ENCODE results near the gene TMEM62. TPM values are rescaled to one million over a fixed set of nuclear protein-coding genes. Genes with fewer than 3 reads are reported as not detected.

The TMEM62 gene
- total and polyA plus RNA-seq, 2 experiments from 2014 or later, result 6.5 to 11.2 TPM

GRCh38 chr15:43187544-43188155 is 54.3 kb downstream of the TMEM62 start:
- Histone ChIP-seq H2AFZ (no peak overlapping the region), H3K27me3 (replicated peaks; ENCODE audit: insufficient read depth) (no peaks in the 10 kb centered on the region), H3K4me3 (no peak overlapping the region), H4K20me1 (ENCODE audit: insufficient read depth) (no peaks in the 10 kb centered on the region), H3K4me1 (ENCODE audit: insufficient read depth) (peaks cover 6% of the 10 kb centered on the region; the same call in 1 of the 2 replicates), H3K4me2 (ENCODE audit: unreplicated experiment) (no peak overlapping the region), H3K36me3 (ENCODE audit: low read depth) (peaks cover 29% of the 10 kb centered on the region), H3K79me2 (ENCODE audit: insufficient read depth) (peaks cover 26% of the 10 kb centered on the region), H3K9me2 (ENCODE audit: insufficient read depth) (no peaks in the 10 kb centered on the region), H3K9me3 (ENCODE audit: low read depth) (no peaks in the 10 kb centered on the region), H3F3A (ENCODE audit: insufficient read depth) (peaks cover 17% of the 10 kb centered on the region), H3K27ac (no peak overlapping the region), H3K9ac (no peak overlapping the region)
- 59 to 63% methylated on average over 2 of the region's 2 CpGs for WGBS, 2 experiments (ENCODE audit: low coverage in 1 of 2, low lambda C conversion rate in 2 of 2, missing lambda C conversion rate in 2 of 2)
- in situ Hi-C loops (cut with MboI), result no loop called here
- peak; percentile 81 for DNase-seq
- TF ChIP-seq EZH2 (IDR thresholded peaks at IDR 0.05; ENCODE audit: insufficient read depth, poor library complexity, severe bottlenecking), result no peak
- no peak for TF ChIP-seq EZH2phosphoT487 (IDR thresholded peaks at IDR 0.05; ENCODE audit: insufficient read depth, low read depth)

GRCh38 chr15:43189296-43189695 is 55.9 kb downstream of the TMEM62 start:
- peaks cover 26% of the 10 kb centered on the region for H3K79me2 ChIP-seq (ENCODE audit: insufficient read depth)
- no peak for TF ChIP-seq EZH2phosphoT487 (IDR thresholded peaks at IDR 0.05; ENCODE audit: insufficient read depth, low read depth)
- TF ChIP-seq EZH2 (IDR thresholded peaks at IDR 0.05; ENCODE audit: insufficient read depth, poor library complexity, severe bottlenecking), result no peak
- no peak for DNase-seq
- H4K20me1 ChIP-seq (ENCODE audit: insufficient read depth), result no peaks in the 10 kb centered on the region
- H3K4me3 ChIP-seq, result no peak overlapping the region
- in situ Hi-C loops (cut with MboI), result no loop called here
- H3K36me3 ChIP-seq (ENCODE audit: low read depth), result peaks cover 42% of the 10 kb centered on the region
- H3K9me2 ChIP-seq (ENCODE audit: insufficient read depth), result no peaks in the 10 kb centered on the region
- H2AFZ ChIP-seq, result no peak overlapping the region
- H3K9ac ChIP-seq, result no peak overlapping the region
- H3K4me2 ChIP-seq (ENCODE audit: unreplicated experiment), result no peak overlapping the region
- H3K27me3 ChIP-seq (replicated peaks; ENCODE audit: insufficient read depth), result no peaks in the 10 kb centered on the region
- WGBS, 2 experiments (ENCODE audit: low coverage in 1 of 2, low lambda C conversion rate in 2 of 2, missing lambda C conversion rate in 2 of 2), result 68 to 80% methylated on average over 2 of the region's 2 CpGs
- peaks cover 6% of the 10 kb centered on the region; the same call in 1 of the 2 replicates for H3K4me1 ChIP-seq (ENCODE audit: insufficient read depth)
- no peaks in the 10 kb centered on the region for H3K9me3 ChIP-seq (ENCODE audit: low read depth)
- no peak overlapping the region for H3K27ac ChIP-seq
- peaks cover 7% of the 10 kb centered on the region for H3F3A ChIP-seq (ENCODE audit: insufficient read depth)

- peaks cover 6% of the 10 kb centered on the region; the same call in 1 of the 2 replicates for H3K4me1 ChIP-seq (ENCODE audit: insufficient read depth)
- H2AFZ ChIP-seq, result no peak overlapping the region
- TF ChIP-seq EZH2phosphoT487 (IDR thresholded peaks at IDR 0.05; ENCODE audit: insufficient read depth, low read depth) (no peak), EZH2 (IDR thresholded peaks at IDR 0.05; ENCODE audit: insufficient read depth, poor library complexity, severe bottlenecking) (no peak)
- no peaks in the 10 kb centered on the region for H3K27me3 ChIP-seq (replicated peaks; ENCODE audit: insufficient read depth)
- no peaks in the 10 kb centered on the region for H3K9me2 ChIP-seq (ENCODE audit: insufficient read depth)
- no peaks in the 10 kb centered on the region; the same call in 1 of the 2 replicates for H3F3A ChIP-seq (ENCODE audit: insufficient read depth)
- no peak for DNase-seq
- H4K20me1 ChIP-seq (ENCODE audit: insufficient read depth), result no peaks in the 10 kb centered on the region
- no peak overlapping the region for H3K4me3 ChIP-seq
- H3K36me3 ChIP-seq (ENCODE audit: low read depth), result peaks cover 51% of the 10 kb centered on the region
- H3K27ac ChIP-seq, result no peak overlapping the region
- H3K4me2 ChIP-seq (ENCODE audit: unreplicated experiment), result no peak overlapping the region
- in situ Hi-C loops (cut with MboI), result no loop called here
- H3K9ac ChIP-seq, result no peak overlapping the region
- peaks cover 26% of the 10 kb centered on the region for H3K79me2 ChIP-seq (ENCODE audit: insufficient read depth)
- H3K9me3 ChIP-seq (ENCODE audit: low read depth), result no peaks in the 10 kb centered on the region
- WGBS, 2 experiments (ENCODE audit: low coverage in 1 of 2, low lambda C conversion rate in 2 of 2, missing lambda C conversion rate in 2 of 2), result 93 to 97% methylated on average over 1 of the region's 1 CpG
Observed at GRCh38 chr15:43190178-43190577, 56.8 kb downstream of the TMEM62 start.

GRCh38 chr15:43193710-43194109 is 60.3 kb downstream of the TMEM62 start:
- DNase-seq, result no peak
- peaks cover 60% of the 10 kb centered on the region for H3K36me3 ChIP-seq (ENCODE audit: low read depth)
- no peak overlapping the region for H3K27ac ChIP-seq
- H3K4me3 ChIP-seq, result no peak overlapping the region
- H3K9me3 ChIP-seq (ENCODE audit: low read depth), result no peaks in the 10 kb centered on the region
- H2AFZ ChIP-seq, result no peak overlapping the region
- 96 to 98% methylated on average over 2 of the region's 2 CpGs for WGBS, 2 experiments (ENCODE audit: low coverage in 1 of 2, low lambda C conversion rate in 2 of 2, missing lambda C conversion rate in 2 of 2)
- no peaks in the 10 kb centered on the region for H4K20me1 ChIP-seq (ENCODE audit: insufficient read depth)
- no peak overlapping the region for H3K9ac ChIP-seq
- no peaks in the 10 kb centered on the region for H3K4me1 ChIP-seq (ENCODE audit: insufficient read depth)
- H3F3A ChIP-seq (ENCODE audit: insufficient read depth), result no peaks in the 10 kb centered on the region; the same call in 1 of the 2 replicates
- no peak for TF ChIP-seq EZH2 (IDR thresholded peaks at IDR 0.05; ENCODE audit: insufficient read depth, poor library complexity, severe bottlenecking)
- TF ChIP-seq EZH2phosphoT487 (IDR thresholded peaks at IDR 0.05; ENCODE audit: insufficient read depth, low read depth), result no peak
- in situ Hi-C loops (cut with MboI), result no loop called here
- H3K4me2 ChIP-seq (ENCODE audit: unreplicated experiment), result no peak overlapping the region
- H3K79me2 ChIP-seq (ENCODE audit: insufficient read depth), result no peaks in the 10 kb centered on the region
- H3K27me3 ChIP-seq (replicated peaks; ENCODE audit: insufficient read depth), result no peaks in the 10 kb centered on the region
- H3K9me2 ChIP-seq (ENCODE audit: insufficient read depth), result no peaks in the 10 kb centered on the region

Data from GM23248 (cell line).